Measurements from ENCODE around the gene LYST.

GRCh38 chr1:235902677-235903542 is 36.2 kb upstream of the LYST start:
- TF ChIP-seq POLR2AphosphoS5 (IDR thresholded peaks at IDR 0.05; ENCODE audit: insufficient read depth in 1 of 2, low read depth in 1 of 2) = no peak
- no peak for TF ChIP-seq POLR2A (IDR thresholded peaks at IDR 0.05)
- no peak for TF ChIP-seq CTCF (IDR thresholded peaks at IDR 0.05)
